Calu3 (cell line): ENCODE results near the gene ZNF493. TPM values are rescaled to one million over a fixed set of nuclear protein-coding genes. Genes with fewer than 3 reads are reported as not detected.

ENCODE experiments used
- BruUV-seq: library from RNA; stranded (reverse); fragments of 400-500 nt; replicated peaks from 2 replicates; lab custom pipeline; 2021; lab: Mats Ljungman, UMichigan
- CTCF ChIA-PET: fragments of 300-600 bp; sonication (Branson Sonifier 250); formaldehyde crosslinking; loops from one replicate; lab custom pipeline; 2022; ENCODE audit warnings: antibody characterized with exemption; lab: Charles Lee
- DNase-seq: peaks from one replicate; pipeline ENCODE4 v3.0.0; 2022
- H3K27ac Mint-ChIP-seq: one replicate; pipeline ENCODE4 v1.8.0; 2022; ENCODE audit warnings: mixed read lengths; ENCODE audit not compliant: unreplicated experiment
- H3K27me3 Mint-ChIP-seq: one replicate; pipeline ENCODE4 v1.8.0; 2022; ENCODE audit warnings: mixed read lengths; ENCODE audit not compliant: unreplicated experiment
- H3K36me3 Mint-ChIP-seq: one replicate; pipeline ENCODE4 v1.8.0; 2022; ENCODE audit warnings: mild to moderate bottlenecking, moderate library complexity, mixed read lengths; ENCODE audit not compliant: insufficient read depth, unreplicated experiment
- H3K4me1 Mint-ChIP-seq: one replicate; pipeline ENCODE4 v1.8.0; 2022; ENCODE audit warnings: mild to moderate bottlenecking, low read depth, mixed read lengths; ENCODE audit not compliant: unreplicated experiment
- H3K4me3 Mint-ChIP-seq: one replicate; pipeline ENCODE4 v1.8.0; 2022; ENCODE audit warnings: mild to moderate bottlenecking, low read depth, moderate library complexity, mixed read lengths; ENCODE audit not compliant: unreplicated experiment
- H3K9me3 Mint-ChIP-seq: one replicate; pipeline ENCODE4 v1.8.0; 2022; ENCODE audit warnings: low read depth, mixed read lengths; ENCODE audit not compliant: unreplicated experiment
- CTCF ChIP-seq: fragments of 200-600 bp; IDR thresholded peaks from one replicate; pipeline ENCODE4 v1.8.0; 2022; ENCODE audit warnings: antibody characterized with exemption; ENCODE audit not compliant: unreplicated experiment
- intact Hi-C: fragments of 100-400 bp; cut with micrococcal nuclease; formaldehyde crosslinking; loops from one replicate; pipeline ENCODE4 v1.10.0; 2022; ENCODE audit not compliant: unreplicated experiment
- total RNA-seq: library from RNA; stranded (reverse); gene quantifications from 2 replicates; pipeline ENCODE4 v1.2.3, GENCODE V29; 2022

ZNF493 gene
- total RNA-seq, 1 experiment from 2014 or later: 9.4 TPM

- DNase-seq: no peak
- peaks cover 3% of the 10 kb centered on the region for H3K9me3 Mint-ChIP-seq
- H3K4me1 Mint-ChIP-seq: no peaks in the 10 kb centered on the region
- CTCF ChIA-PET: no interaction called here
- H3K27me3 Mint-ChIP-seq: no peaks in the 10 kb centered on the region
- H3K36me3 Mint-ChIP-seq: peaks cover 7% of the 10 kb centered on the region
- no peak overlapping the region for H3K27ac Mint-ChIP-seq
- intact Hi-C loops: no loop called here
- no peak overlapping the region for H3K4me3 Mint-ChIP-seq
- no peak for TF ChIP-seq CTCF
- no TSS peak for BruUV-seq
These were observed 65.6 kb downstream of the ZNF493 start for GRCh38 chr19:21462540-21462939.

GRCh38 chr19:21463449-21464105, 66.6 kb downstream of the ZNF493 start:
- Mint-ChIP-seq H3K4me3 (no peak overlapping the region), H3K9me3 (peaks cover 3% of the 10 kb centered on the region), H3K4me1 (no peaks in the 10 kb centered on the region), H3K36me3 (peaks cover 7% of the 10 kb centered on the region), H3K27me3 (no peaks in the 10 kb centered on the region), H3K27ac (no peak overlapping the region)
- CTCF ChIA-PET: no interaction called here
- no peak for DNase-seq
- BruUV-seq: no TSS peak
- no peak for TF ChIP-seq CTCF
- intact Hi-C loops: no loop called here

DNA sequence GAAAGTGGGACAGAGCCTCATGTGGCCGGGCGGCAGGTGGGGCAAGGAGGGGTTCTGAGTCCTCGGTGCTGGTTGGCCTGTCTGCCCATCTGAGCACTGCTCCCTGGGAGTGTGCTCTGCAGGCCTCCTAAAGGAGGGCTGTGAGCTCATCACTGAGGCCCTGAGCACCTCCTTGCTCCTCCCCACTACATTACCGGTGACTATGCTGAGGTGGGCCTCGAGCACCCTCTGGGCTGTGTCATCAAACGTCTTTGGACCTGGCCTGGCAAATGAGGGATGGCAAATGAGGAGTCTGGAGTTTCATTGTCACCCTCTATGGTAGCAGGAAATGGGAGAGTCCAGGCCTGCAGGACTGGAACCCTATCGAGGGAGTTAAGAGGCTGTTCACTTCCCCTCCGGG, 69.7 kb downstream of the ZNF493 start:
- intact Hi-C loops: no loop called here
- no peaks in the 10 kb centered on the region for H3K27me3 Mint-ChIP-seq
- no peaks in the 10 kb centered on the region for H3K4me1 Mint-ChIP-seq
- CTCF ChIA-PET: no interaction called here
- no peak for DNase-seq
- no peaks in the 10 kb centered on the region for H3K9me3 Mint-ChIP-seq
- H3K4me3 Mint-ChIP-seq: no peak overlapping the region
- BruUV-seq: no TSS peak
- H3K36me3 Mint-ChIP-seq: peaks cover 7% of the 10 kb centered on the region
- no peak overlapping the region for H3K27ac Mint-ChIP-seq
- no peak for TF ChIP-seq CTCF

DNA sequence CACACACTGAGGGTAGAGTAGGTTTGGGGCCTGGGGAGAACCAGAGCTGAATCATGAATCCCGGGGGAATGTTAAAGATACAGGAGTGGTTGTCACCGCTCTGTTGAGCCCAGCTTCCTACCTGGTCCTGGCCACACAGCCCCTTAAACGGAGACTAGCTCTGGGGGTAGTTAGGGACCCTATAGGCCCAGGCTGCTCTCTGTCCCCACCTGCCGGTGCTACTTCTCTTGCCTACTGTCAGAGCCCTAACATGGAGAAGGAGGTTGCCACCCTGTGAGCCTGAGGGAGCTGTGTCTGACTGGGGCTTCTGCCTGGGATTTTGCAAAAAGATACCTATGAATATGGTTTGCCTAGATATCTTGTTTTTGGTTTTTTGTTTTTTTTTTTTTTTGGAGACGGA, 71.9 kb downstream of the ZNF493 start:
- intact Hi-C loops: no loop called here
- Mint-ChIP-seq H3K4me1 (no peaks in the 10 kb centered on the region), H3K9me3 (no peaks in the 10 kb centered on the region), H3K27me3 (no peaks in the 10 kb centered on the region), H3K36me3 (peaks cover 7% of the 10 kb centered on the region), H3K27ac (no peak overlapping the region), H3K4me3 (no peak overlapping the region)
- no peak for DNase-seq
- BruUV-seq: no TSS peak
- CTCF ChIA-PET: interaction anchor here (0.6 kb wide), 1 partner anchor 1179 kb away, joined by 4 read pairs; no protein-coding TSS in a partner anchor
- TF ChIP-seq CTCF: no peak
